ENCODE data around the gene BPIFB2.

DNA sequence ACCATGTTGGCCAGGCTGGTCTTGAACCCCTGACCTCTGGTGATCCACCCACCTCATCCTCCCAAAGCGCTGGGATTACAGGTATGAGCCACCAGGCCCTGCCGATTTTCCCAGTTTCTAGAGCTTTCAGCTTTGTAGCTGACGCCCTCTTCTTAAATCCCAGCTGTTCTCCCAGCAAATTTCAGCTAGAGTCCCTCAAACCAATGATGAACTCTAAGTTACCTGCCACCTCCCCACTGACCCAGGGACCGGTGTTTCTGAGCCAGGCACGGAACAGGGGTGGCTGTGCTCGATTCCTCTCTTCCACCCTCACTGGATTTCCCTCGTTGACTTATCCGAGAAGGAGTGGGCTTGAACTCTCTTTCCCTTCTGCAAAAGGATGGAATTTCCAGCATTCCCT lies 42.4 kb upstream of the BPIFB2 start:
- TF ChIP-seq, protein P1, sequence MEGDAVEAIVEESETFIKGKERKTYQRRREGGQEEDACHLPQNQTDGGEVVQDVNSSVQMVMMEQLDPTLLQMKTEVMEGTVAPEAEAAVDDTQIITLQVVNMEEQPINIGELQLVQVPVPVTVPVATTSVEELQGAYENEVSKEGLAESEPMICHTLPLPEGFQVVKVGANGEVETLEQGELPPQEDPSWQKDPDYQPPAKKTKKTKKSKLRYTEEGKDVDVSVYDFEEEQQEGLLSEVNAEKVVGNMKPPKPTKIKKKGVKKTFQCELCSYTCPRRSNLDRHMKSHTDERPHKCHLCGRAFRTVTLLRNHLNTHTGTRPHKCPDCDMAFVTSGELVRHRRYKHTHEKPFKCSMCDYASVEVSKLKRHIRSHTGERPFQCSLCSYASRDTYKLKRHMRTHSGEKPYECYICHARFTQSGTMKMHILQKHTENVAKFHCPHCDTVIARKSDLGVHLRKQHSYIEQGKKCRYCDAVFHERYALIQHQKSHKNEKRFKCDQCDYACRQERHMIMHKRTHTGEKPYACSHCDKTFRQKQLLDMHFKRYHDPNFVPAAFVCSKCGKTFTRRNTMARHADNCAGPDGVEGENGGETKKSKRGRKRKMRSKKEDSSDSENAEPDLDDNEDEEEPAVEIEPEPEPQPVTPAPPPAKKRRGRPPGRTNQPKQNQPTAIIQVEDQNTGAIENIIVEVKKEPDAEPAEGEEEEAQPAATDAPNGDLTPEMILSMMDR (IDR thresholded peaks at IDR 0.05; ENCODE audit: poor library complexity, severe bottlenecking), result no peak
- TF ChIP-seq EZH2 (IDR thresholded peaks at IDR 0.05; ENCODE audit: borderline replicate concordance, insufficient read depth, low read length, poor library complexity, severe bottlenecking) (no peak), RAD21 (conservative IDR thresholded peaks at IDR 0.05) (no peak), TAF1 (IDR thresholded peaks at IDR 0.05; ENCODE audit: low read depth) (no peak)
- TF ChIP-seq, protein P2, sequence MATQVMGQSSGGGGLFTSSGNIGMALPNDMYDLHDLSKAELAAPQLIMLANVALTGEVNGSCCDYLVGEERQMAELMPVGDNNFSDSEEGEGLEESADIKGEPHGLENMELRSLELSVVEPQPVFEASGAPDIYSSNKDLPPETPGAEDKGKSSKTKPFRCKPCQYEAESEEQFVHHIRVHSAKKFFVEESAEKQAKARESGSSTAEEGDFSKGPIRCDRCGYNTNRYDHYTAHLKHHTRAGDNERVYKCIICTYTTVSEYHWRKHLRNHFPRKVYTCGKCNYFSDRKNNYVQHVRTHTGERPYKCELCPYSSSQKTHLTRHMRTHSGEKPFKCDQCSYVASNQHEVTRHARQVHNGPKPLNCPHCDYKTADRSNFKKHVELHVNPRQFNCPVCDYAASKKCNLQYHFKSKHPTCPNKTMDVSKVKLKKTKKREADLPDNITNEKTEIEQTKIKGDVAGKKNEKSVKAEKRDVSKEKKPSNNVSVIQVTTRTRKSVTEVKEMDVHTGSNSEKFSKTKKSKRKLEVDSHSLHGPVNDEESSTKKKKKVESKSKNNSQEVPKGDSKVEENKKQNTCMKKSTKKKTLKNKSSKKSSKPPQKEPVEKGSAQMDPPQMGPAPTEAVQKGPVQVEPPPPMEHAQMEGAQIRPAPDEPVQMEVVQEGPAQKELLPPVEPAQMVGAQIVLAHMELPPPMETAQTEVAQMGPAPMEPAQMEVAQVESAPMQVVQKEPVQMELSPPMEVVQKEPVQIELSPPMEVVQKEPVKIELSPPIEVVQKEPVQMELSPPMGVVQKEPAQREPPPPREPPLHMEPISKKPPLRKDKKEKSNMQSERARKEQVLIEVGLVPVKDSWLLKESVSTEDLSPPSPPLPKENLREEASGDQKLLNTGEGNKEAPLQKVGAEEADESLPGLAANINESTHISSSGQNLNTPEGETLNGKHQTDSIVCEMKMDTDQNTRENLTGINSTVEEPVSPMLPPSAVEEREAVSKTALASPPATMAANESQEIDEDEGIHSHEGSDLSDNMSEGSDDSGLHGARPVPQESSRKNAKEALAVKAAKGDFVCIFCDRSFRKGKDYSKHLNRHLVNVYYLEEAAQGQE (IDR thresholded peaks at IDR 0.05; ENCODE audit: borderline replicate concordance), result no peak

Measured in neural cell (in vitro differentiated cells).